Breast epithelium (tissue), 3 donors: ENCODE measurements around the gene DNAJC27.

Source experiments
- CTCF ChIP-seq, 3 donors: fragments of 450-650 bp; IDR thresholded peaks; one replicate each; pipeline ENCODE4 v1.5.1; 2016 to 2017; ENCODE audit warnings: antibody characterized with exemption in 3 of 3, mild to moderate bottlenecking in 3 of 3, moderate library complexity in 3 of 3
- POLR2A ChIP-seq: fragments of 450-650 bp; IDR thresholded peaks from one replicate; pipeline ENCODE4 v1.6.1; 2016; ENCODE audit warnings: antibody characterized with exemption, mild to moderate bottlenecking, moderate library complexity
- POLR2AphosphoS5 ChIP-seq, 3 donors: sonication (generic); formaldehyde crosslinking; IDR thresholded peaks; one replicate each; pipeline ENCODE4 v1.6.1; 2017; ENCODE audit warnings: antibody characterized with exemption in 3 of 3

DNA sequence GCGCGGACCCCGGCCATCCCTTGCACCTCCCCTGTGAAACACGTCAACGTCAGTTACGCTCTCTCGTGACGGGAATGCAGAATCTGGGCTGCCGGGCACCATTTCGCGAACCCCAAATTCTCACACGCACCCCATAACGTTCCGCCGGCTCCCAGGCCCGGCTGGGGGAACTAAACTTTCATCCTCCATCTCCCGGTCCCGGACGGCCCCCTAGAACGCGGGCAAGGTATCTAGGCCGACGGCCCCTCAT, 544 bp downstream of the DNAJC27 start:
- TF ChIP-seq CTCF (IDR thresholded peaks at IDR 0.05) (no peak), POLR2A (no peak), POLR2AphosphoS5 (IDR thresholded peaks at IDR 0.05) (no peak)
